ENCODE measurements around the gene PGD. TPM values are rescaled to one million over a fixed set of nuclear protein-coding genes. Genes with fewer than 3 reads are reported as not detected.

PGD gene
- polyA plus RNA-seq (2011; rRNA removed) = 700 and 1,019 TPM in 2 replicates
- polyA plus RNA-seq (2012; cell fraction: cytosol; rRNA removed) = 466 and 603 TPM in 2 replicates
- 838 and 1,173 TPM in 2 replicates for polyA plus RNA-seq (2012; cell fraction: nucleus; rRNA removed)
- polyA plus RNA-seq (2017; fragmentation: RNase III; extraction: RNeasy Plus Mini Kit Qiagen cat#74134 plus additional on column Dnase treatment) = 1,427 to 1,758 TPM (median 1,714 TPM) in 3 replicates
- 897 and 1,005 TPM in 2 replicates for polyA minus RNA-seq (2011; rRNA and poly(A)+ RNA removed)

DNA sequence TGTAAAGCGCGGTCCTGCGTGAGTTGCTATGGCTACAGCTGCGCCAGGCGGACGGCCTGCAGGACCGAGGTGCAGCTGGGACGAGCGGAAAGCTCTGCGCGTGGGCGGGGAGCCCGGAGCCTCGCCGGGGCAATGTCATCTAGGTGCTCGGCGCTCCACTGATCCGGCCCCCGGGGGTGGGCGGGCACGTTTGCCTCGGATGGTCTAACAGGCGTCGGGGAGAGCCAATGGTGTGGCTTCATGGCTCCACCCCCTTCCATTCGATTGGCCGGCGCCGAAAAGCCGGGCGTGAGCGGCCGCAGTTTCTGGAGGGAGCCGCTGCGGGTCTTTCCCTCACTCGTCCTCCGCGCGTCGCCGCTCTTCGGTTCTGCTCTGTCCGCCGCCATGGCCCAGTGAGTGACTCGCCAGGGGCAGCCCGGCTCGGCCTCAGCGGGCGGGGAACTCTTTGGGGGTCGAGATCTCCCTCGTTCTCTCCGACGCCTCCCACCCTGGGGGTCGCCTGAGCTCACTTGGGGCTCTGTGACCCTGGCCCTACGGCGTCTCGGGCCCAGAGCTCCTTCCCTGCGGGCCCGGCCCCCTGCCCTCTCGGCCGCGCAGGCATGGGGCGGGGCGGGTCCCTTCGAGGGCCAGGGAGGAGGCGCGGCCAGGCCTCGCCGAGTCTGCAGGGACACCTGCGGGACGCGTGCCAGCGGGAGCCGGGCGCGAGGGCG, at the start of gene PGD:
Gene PGD (plus strand): TSS at position 331 of the 710 bp plus-strand sequence. CDS start 54 bp downstream, at position 385.
- H3K4me3 ChIP-seq = peak within 1 kb of the TSS; percentile 89
- H3K27ac ChIP-seq = peak within 1 kb of the TSS; percentile 95 to 99
- CTCF ChIA-PET = interaction anchor here (1.0 to 4.2 kb wide), 7 partner anchors 11 to 31 kb away, joined by 3 to 22 read pairs (median 5); partner anchors contain the start of gene CENPS
- ATAC-seq = peak; percentile 93
- POLR2A ChIA-PET = interaction anchor here (1.0 to 5.8 kb wide), 9 partner anchors 9 to 81 kb away, joined by 3 to 107 read pairs (median 7); partner anchors contain the start of gene CENPS
- 0% methylated on average over 3 of the region's 76 CpGs for WGBS (ENCODE audit: missing lambda C conversion rate)
- FAIRE-seq = no peak
- peaks cover 28% of the 10 kb centered on the region for H3K9me3 ChIP-seq
- peak within 1 kb of the TSS; percentile 90 for H3K4me2 ChIP-seq
- DNase-seq (ENCODE audit: low read depth in 1 of 2, low spot score in 1 of 2) = peak; percentile 88 to 97
- peaks cover 12% of the 10 kb centered on the region for H3K4me1 ChIP-seq
- TF ChIP-seq NR3C1 (IDR thresholded peaks at IDR 0.05) (no peak), RAD21 (conservative IDR thresholded peaks at IDR 0.05 in 1 of 2, IDR thresholded peaks at IDR 0.05 in 1 of 2) (no peak), GATA3 (IDR thresholded peaks at IDR 0.05; ENCODE audit: borderline replicate concordance) (peak; percentile 26; the same call in 1 of the 2 replicates), ZFP36 (IDR thresholded peaks at IDR 0.05; ENCODE audit: borderline replicate concordance, partially characterized antibody) (no peak), NFE2L2 (conservative IDR thresholded peaks at IDR 0.05; ENCODE audit: low read length) (no peak), KDM5A (IDR thresholded peaks at IDR 0.05) (no peak), HOXB5 (CRISPR knock-in tag; IDR thresholded peaks at IDR 0.05) (0 out of 2 replicates have a peak, but pooled peaks have one; percentile 30), POLR2AphosphoS2 (conservative IDR thresholded peaks at IDR 0.05; ENCODE audit: low read length) (0 out of 2 replicates have a peak, but pooled peaks have one; percentile 33), JUN (IDR thresholded peaks at IDR 0.05) (peak; percentile 73 to 97), MYC (IDR thresholded peaks at IDR 0.05; ENCODE audit: borderline replicate concordance, low read length) (peak; percentile 77; the same call in 1 of the 2 replicates), RCOR1 (IDR thresholded peaks at IDR 0.05; ENCODE audit: low read depth, low read length) (no peak), EP300 (IDR thresholded peaks at IDR 0.05) (no peak), CBX2 (IDR thresholded peaks at IDR 0.05; ENCODE audit: borderline replicate concordance, low read depth) (no peak), SREBF2 (IDR thresholded peaks at IDR 0.05) (no peak), HES2 (IDR thresholded peaks at IDR 0.05) (no peak), CBX8 (IDR thresholded peaks at IDR 0.05) (no peak), ZSCAN20 (CRISPR knock-in tag; IDR thresholded peaks at IDR 0.05) (no peak), REST (IDR thresholded peaks at IDR 0.05) (peak; percentile 27; the same call in 1 of the 2 replicates), RARB (CRISPR knock-in tag; IDR thresholded peaks at IDR 0.05) (no peak), TP53 (CRISPR knock-in tag; IDR thresholded peaks at IDR 0.05) (no peak), KDM1A (IDR thresholded peaks at IDR 0.05; ENCODE audit: low read depth) (no peak), CTCF (IDR thresholded peaks at IDR 0.05) (no peak), CEBPB (IDR thresholded peaks at IDR 0.05) (no peak), MAX (IDR thresholded peaks at IDR 0.05) (peak; percentile 64), EHF (CRISPR knock-in tag; IDR thresholded peaks at IDR 0.05) (no peak), ESRRA (IDR thresholded peaks at IDR 0.05; ENCODE audit: borderline replicate concordance, low read length) (no peak), FOXS1 (CRISPR knock-in tag; IDR thresholded peaks at IDR 0.05) (no peak)
- TF ChIP-seq, protein P1, sequence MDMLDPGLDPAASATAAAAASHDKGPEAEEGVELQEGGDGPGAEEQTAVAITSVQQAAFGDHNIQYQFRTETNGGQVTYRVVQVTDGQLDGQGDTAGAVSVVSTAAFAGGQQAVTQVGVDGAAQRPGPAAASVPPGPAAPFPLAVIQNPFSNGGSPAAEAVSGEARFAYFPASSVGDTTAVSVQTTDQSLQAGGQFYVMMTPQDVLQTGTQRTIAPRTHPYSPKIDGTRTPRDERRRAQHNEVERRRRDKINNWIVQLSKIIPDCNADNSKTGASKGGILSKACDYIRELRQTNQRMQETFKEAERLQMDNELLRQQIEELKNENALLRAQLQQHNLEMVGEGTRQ (IDR thresholded peaks at IDR 0.05) = no peak
- TF ChIP-seq, protein P2, sequence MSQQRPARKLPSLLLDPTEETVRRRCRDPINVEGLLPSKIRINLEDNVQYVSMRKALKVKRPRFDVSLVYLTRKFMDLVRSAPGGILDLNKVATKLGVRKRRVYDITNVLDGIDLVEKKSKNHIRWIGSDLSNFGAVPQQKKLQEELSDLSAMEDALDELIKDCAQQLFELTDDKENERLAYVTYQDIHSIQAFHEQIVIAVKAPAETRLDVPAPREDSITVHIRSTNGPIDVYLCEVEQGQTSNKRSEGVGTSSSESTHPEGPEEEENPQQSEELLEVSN (IDR thresholded peaks at IDR 0.05; ENCODE audit: borderline replicate concordance, low read depth) = peak; percentile 56; the same call in 1 of the 2 replicates
- TF ChIP-seq, protein P3, sequence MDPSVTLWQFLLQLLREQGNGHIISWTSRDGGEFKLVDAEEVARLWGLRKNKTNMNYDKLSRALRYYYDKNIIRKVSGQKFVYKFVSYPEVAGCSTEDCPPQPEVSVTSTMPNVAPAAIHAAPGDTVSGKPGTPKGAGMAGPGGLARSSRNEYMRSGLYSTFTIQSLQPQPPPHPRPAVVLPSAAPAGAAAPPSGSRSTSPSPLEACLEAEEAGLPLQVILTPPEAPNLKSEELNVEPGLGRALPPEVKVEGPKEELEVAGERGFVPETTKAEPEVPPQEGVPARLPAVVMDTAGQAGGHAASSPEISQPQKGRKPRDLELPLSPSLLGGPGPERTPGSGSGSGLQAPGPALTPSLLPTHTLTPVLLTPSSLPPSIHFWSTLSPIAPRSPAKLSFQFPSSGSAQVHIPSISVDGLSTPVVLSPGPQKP (IDR thresholded peaks at IDR 0.05; ENCODE audit: low read depth, low read length) = no peak

All from A549 (cell line).